Uterus (tissue), 2 donors: ENCODE results near the gene UBASH3B.

Experiments used
- CTCF ChIP-seq, 4 experiments: fragments of 200-600 bp in 2 of 4; fragments of 450-650 bp in 2 of 4; sonication (generic) in 2 of 4; IDR thresholded peaks; one replicate each; pipeline ENCODE4 v1.5.1; 2016 to 2019; ENCODE audit warnings: antibody characterized with exemption in 4 of 4, mild to moderate bottlenecking in 2 of 4, moderate library complexity in 1 of 4
- POLR2A ChIP-seq, 2 donors: fragments of 450-650 bp; IDR thresholded peaks; one replicate each; pipeline ENCODE4 v1.6.1; 2016; ENCODE audit warnings: antibody characterized with exemption in 2 of 2, mild to moderate bottlenecking in 1 of 2, moderate library complexity in 1 of 2

GRCh38 chr11:122804161-122804560 is 148.6 kb downstream of the UBASH3B start:
- TF ChIP-seq CTCF (IDR thresholded peaks at IDR 0.05): no peak
- TF ChIP-seq POLR2A (IDR thresholded peaks at IDR 0.05): no peak
